ENCODE measurements around the gene FYN. TPM values are rescaled to one million over a fixed set of nuclear protein-coding genes. Genes with fewer than 3 reads are reported as not detected.

FYN gene
- total RNA-seq, 4 donors from 2014 or later: 108 to 281 (median 186) TPM

GRCh38 chr6:111768431-111768770 is 104.9 kb downstream of the FYN start:
- DNase-seq (ENCODE audit: low spot score) (no peak), ATAC-seq (ENCODE audit: low FRiP score) (no peak)
- TF ChIP-seq CTCF (IDR thresholded peaks at IDR 0.05): no peak

- DNase-seq (ENCODE audit: low spot score) (no peak), ATAC-seq (ENCODE audit: low FRiP score) (no peak)
- no peak for TF ChIP-seq CTCF (IDR thresholded peaks at IDR 0.05)
These were observed 105.4 kb downstream of the FYN start for GRCh38 chr6:111767752-111768430.

- no peak for TF ChIP-seq CTCF (IDR thresholded peaks at IDR 0.05)
- ATAC-seq (ENCODE audit: low FRiP score): no peak
- no peak for DNase-seq (ENCODE audit: low spot score)
These were observed 106.9 kb downstream of the FYN start for GRCh38 chr6:111766201-111766857.

DNA sequence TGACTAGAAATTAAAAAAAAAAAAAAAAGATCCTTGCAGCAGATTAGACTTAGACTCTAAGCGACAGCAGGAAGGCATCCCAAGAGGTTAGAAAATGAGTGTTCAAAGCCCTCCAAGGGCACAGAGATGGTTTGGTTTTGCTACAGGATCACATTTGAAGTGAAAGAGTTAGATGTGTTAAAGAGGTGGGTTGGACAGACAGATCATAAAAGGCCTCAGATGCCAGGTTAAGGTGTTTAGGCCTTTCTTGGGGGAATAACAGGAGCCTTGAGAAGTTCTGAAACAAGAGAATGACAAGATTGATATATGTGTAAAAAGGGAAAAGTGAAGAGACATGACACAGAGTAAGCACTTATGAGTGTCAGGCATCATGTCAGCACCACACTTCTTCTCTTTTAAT is 107.5 kb downstream of the FYN start:
- no peak for DNase-seq (ENCODE audit: low spot score)
- ATAC-seq (ENCODE audit: low FRiP score): no peak
- TF ChIP-seq CTCF (IDR thresholded peaks at IDR 0.05): no peak

DNA sequence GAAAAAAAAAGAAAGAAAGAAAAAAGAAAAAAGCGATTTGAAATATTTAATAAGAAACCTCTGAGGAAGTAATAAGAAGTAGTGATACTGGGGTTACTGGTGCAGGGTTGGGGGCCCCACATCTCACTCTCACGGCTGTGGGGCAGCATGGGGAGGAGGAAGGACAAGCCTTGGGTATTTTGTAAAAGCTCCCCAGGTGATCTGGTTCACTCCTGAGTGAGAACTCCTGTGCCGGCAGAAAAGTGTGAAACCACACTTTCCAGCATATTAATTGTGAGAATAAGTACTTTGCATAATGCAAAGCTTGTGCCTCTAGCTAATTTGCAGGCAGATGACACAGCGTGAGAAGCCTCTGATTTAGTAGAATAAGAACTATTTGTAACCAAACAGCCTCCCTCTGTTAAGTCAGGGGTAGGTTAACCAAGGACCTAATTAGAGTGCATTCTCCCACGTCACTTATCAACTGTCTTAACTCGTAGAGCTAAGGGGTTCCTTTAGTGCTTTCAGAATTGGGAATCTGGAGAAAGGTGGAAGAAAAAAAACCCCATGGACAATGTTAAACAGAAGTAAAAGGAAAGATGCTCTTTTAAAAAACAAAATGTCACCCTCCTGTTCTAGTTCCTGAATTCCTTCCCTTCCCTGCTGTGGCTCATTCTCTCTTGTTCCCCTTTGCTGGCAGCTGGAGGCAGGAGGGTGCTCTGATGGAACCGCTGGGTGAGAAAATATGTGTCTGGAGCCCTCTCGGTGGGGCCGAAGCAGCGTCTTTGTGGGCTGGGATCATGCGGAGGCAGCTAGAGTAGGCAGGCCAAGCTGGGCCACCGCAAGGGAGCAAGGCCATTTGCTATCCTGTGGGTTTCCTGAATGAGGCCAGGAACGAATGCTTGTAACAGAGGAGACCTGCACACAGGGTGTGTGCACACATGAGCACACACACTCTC is 108.7 kb downstream of the FYN start:
- ATAC-seq (ENCODE audit: low FRiP score) (no peak), DNase-seq (ENCODE audit: low spot score) (no peak)
- TF ChIP-seq CTCF (IDR thresholded peaks at IDR 0.05): no peak

- ATAC-seq (ENCODE audit: low FRiP score): no peak
- DNase-seq (ENCODE audit: low spot score): no peak
- no peak for TF ChIP-seq CTCF (IDR thresholded peaks at IDR 0.05)
These were observed 109.9 kb downstream of the FYN start for GRCh38 chr6:111763381-111763780.
